ENCODE results near the gene MEG3. TPM values are rescaled to one million over a fixed set of nuclear protein-coding genes. Genes with fewer than 3 reads are reported as not detected.

MEG3 gene
- total and polyA plus RNA-seq, 2 of the 4 experiments (the other 2 are of a cell fraction), result 31.5 to 556 TPM

DNA sequence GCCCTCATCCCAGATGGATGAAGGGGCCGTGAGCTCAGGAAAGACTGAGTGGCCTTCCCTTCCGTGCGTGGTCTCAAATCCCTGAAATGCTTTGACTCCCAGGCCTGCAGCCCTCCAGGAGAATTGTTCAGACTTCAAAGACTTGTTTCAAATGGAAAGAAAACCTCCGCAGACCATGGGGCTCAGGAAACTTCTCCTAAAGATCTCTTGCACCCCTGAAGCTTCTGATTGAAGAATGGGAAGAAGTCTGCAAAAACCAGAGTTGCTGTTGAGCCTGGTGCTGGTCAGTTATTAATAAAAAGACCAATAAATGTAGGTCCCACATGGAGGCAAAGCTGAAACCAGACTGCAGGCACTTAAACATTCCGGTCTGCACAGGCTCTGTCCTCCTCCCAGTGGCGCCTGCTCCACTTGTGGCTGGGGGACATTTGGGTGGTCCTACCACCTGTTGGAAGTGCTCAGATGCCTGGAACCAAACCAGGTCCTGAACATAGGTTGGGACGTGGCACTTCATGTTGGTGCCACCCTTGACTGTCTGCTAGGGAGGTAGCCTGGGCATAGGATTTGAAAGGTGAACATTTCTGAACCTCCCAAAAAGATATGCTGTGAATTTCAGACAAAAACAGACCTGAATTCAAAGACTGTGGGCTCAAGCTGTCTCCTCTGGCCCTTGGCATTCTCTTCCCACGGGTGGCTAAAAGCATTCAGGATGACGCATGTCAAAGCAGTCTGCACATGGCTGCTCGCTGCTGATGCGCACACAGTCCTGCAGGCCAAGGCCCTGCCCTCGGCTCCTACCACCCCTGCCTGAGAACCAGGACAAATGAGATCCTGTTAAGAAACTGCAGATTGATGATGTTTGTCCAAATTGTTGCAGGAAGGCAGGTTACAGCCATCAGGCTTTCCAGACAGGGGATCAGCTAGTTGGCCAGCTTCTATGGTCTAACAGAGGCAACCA is 36.2 kb upstream of the MEG3 start (continued):
- TF ChIP-seq, protein P1, sequence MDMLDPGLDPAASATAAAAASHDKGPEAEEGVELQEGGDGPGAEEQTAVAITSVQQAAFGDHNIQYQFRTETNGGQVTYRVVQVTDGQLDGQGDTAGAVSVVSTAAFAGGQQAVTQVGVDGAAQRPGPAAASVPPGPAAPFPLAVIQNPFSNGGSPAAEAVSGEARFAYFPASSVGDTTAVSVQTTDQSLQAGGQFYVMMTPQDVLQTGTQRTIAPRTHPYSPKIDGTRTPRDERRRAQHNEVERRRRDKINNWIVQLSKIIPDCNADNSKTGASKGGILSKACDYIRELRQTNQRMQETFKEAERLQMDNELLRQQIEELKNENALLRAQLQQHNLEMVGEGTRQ (IDR thresholded peaks at IDR 0.05; ENCODE audit: low read depth, low read length), result no peak

DNA sequence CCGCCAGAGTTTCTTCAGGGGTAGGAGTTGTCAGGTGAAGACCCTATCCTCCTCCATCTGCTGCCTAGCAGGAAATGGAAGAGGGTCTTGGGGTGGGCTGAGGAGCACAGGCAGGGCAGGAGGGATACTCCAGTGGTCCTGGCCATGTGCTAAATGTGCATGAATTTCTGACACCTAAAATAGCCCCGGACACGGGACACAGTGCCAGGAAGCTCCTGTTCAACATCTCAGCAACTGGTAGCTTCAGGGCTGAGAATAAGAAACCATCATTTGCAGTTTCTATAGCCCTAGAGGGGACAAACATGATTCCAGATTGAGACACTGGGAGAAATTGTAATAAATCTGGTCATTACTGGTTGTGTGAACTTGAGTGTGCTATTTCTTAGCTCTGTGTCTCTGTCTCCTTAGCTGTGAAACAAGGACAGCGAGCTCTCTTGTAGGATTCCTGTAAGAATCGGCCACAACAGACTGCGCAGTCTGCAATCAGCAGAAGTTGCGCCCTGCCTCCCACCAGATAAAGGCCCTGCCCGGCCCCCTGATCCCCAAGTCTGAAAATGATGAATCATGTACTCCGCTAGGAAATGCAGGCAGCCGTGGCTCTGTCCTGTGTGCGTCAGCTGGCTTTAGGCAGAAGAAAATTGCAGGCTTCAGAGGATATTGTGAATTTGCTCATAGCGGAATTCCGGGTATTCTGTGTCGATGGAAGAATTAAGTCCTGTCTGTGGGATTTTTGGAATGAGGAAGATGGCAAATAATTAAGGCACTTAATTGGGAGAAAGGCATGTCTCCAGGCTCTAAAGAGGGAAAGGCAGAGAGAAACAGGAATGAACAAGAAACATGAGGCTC is 35.2 kb upstream of the MEG3 start:
- Histone ChIP-seq H3K36me3 (ENCODE audit: control insufficient read depth, insufficient read depth, low read length) (no peaks in the 10 kb centered on the region), H3K27ac (ENCODE audit: insufficient read depth, low read length) (no peak overlapping the region), H2AK9ac (replicated peaks; ENCODE audit: low read depth, low read length, poor library complexity) (no peak overlapping the region), H2BK120ac (ENCODE audit: low read depth, low read length) (no peak overlapping the region), H3K14ac (replicated peaks; ENCODE audit: low read depth, low read length) (no peak overlapping the region), H3K9me3 (ENCODE audit: control insufficient read depth, insufficient read depth, low read length) (no peaks in the 10 kb centered on the region), H3K4me2 (ENCODE audit: low read depth, low read length) (no peak overlapping the region), H3K23ac (ENCODE audit: low read depth, low read length) (no peak overlapping the region), H2BK20ac (ENCODE audit: low read depth, low read length) (no peak overlapping the region), H2AFZ (replicated peaks; ENCODE audit: low read length, poor library complexity) (peak overlapping the region; percentile 17), H2AK5ac (ENCODE audit: low read depth, low read length) (no peak overlapping the region), H4K20me1 (ENCODE audit: insufficient read depth, low read length) (no peaks in the 10 kb centered on the region), H3K56ac (ENCODE audit: extremely low read depth, insufficient read depth, low read length) (no peak overlapping the region), H3K79me1 (ENCODE audit: low read depth in 1 of 2, low read length in 2 of 2) (no peaks in the 10 kb centered on the region), H3K4me3 (ENCODE audit: insufficient read depth, low read depth, low read length) (no peak overlapping the region), H2BK15ac (ENCODE audit: low read depth, low read length) (no peak overlapping the region), H4K91ac (ENCODE audit: insufficient read depth, low read depth, low read length) (no peak overlapping the region), H2BK5ac (ENCODE audit: low read depth, low read length, poor library complexity, severe bottlenecking) (no peak overlapping the region), H3K27me3 (ENCODE audit: control insufficient read depth, insufficient read depth, low read length) (peaks cover 45% of the 10 kb centered on the region), H3K18ac (ENCODE audit: low read depth, low read length) (no peak overlapping the region), H4K5ac (ENCODE audit: low read depth, low read length) (no peak overlapping the region), H3K4me1 (ENCODE audit: control insufficient read depth, insufficient read depth, low read length) (no peaks in the 10 kb centered on the region), H3K9ac (ENCODE audit: low read depth, low read length) (no peak overlapping the region), H3K9me1 (ENCODE audit: insufficient read depth, low read length) (no peaks in the 10 kb centered on the region), H3K4ac (ENCODE audit: low read depth, low read length) (no peak overlapping the region), H4K8ac (ENCODE audit: low read depth in 2 of 2, low read length in 2 of 2) (no peak overlapping the region)
- intact Hi-C loops (cut with micrococcal nuclease), result no loop called here
- WGBS, 2 experiments (ENCODE audit: extremely low coverage in 2 of 2, insufficient read length in 1 of 2), result 45% methylated on average over 6 of the region's 14 CpGs; no CpG with 5 or more reads in 1 of the 2 experiments
- BruUV-seq (replicated peaks), result no TSS peak
- ChIA-PET CTCF (no interaction called here), POLR2A (ENCODE audit: unreplicated experiment) (interaction anchor here (0.6 kb wide), 1 partner anchor 23 kb away, joined by 3 read pairs; no protein-coding TSS in a partner anchor)
- in situ Hi-C loops (cut with MboI; ENCODE audit: low sequenced_read_pairs), result no loop called here
- DNase-seq (peak; percentile 41), ATAC-seq (ENCODE audit: low read depth) (peak; percentile 81)
- dilution Hi-C loops (cut with HindIII; ENCODE audit: low sequenced_read_pairs, unreplicated experiment), result no loop called here
- TF ChIP-seq MAZ (IDR thresholded peaks at IDR 0.05; ENCODE audit: borderline replicate concordance, low read depth, low read length), result no peak
- no peak for TF ChIP-seq RFX5 (IDR thresholded peaks at IDR 0.05; ENCODE audit: low read depth, low read length)
- TF ChIP-seq RCOR1 (IDR thresholded peaks at IDR 0.05; ENCODE audit: insufficient replicate concordance, low read length), result no peak
- no peak for TF ChIP-seq BHLHE40 (IDR thresholded peaks at IDR 0.05; ENCODE audit: low read depth, low read length)
- TF ChIP-seq POLR2A (IDR thresholded peaks at IDR 0.05; ENCODE audit: low read depth, low read length), result no peak
- no peak for TF ChIP-seq NFE2L2 (IDR thresholded peaks at IDR 0.05; ENCODE audit: low read depth, low read length)
- TF ChIP-seq MAFK (IDR thresholded peaks at IDR 0.05; ENCODE audit: low read depth, low read length), result no peak
- no peak for TF ChIP-seq CHD1 (IDR thresholded peaks at IDR 0.05; ENCODE audit: low read depth, low read length)
- no peak for TF ChIP-seq CEBPB (IDR thresholded peaks at IDR 0.05; ENCODE audit: low read depth, low read length)
- no peak for TF ChIP-seq FOS (IDR thresholded peaks at IDR 0.05; ENCODE audit: low read depth, low read length)
- TF ChIP-seq, protein P2, sequence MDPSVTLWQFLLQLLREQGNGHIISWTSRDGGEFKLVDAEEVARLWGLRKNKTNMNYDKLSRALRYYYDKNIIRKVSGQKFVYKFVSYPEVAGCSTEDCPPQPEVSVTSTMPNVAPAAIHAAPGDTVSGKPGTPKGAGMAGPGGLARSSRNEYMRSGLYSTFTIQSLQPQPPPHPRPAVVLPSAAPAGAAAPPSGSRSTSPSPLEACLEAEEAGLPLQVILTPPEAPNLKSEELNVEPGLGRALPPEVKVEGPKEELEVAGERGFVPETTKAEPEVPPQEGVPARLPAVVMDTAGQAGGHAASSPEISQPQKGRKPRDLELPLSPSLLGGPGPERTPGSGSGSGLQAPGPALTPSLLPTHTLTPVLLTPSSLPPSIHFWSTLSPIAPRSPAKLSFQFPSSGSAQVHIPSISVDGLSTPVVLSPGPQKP (IDR thresholded peaks at IDR 0.05; ENCODE audit: borderline replicate concordance, low read depth, low read length), result no peak
- TF ChIP-seq MXI1 (IDR thresholded peaks at IDR 0.05; ENCODE audit: borderline replicate concordance, low read depth, low read length), result no peak
